ENCODE data around the gene GOLIM4. TPM values are rescaled to one million over a fixed set of nuclear protein-coding genes. Genes with fewer than 3 reads are reported as not detected.

GOLIM4 gene
- total and polyA plus RNA-seq, 4 donors = 17.9 to 47.9 (median 32.7) TPM

- H3K4me3 ChIP-seq (ENCODE audit: low read depth in 1 of 3, low read length in 3 of 3) = no peak overlapping the region
- peaks cover 3 to 34% (median 18%) of the 10 kb centered on the region in 4 donors for H3K36me3 ChIP-seq (ENCODE audit: control insufficient read depth in 4 of 4, insufficient read depth in 3 of 4, low read depth in 1 of 4, low read length in 3 of 4)
- H3K9ac ChIP-seq (ENCODE audit: low read depth in 1 of 2, low read length in 2 of 2) = no peak overlapping the region
- no peaks in the 10 kb centered on the region for H3K27me3 ChIP-seq (ENCODE audit: control insufficient read depth in 4 of 4, insufficient read depth in 4 of 4, low read length in 3 of 4)
- DNase-seq (ENCODE audit: low spot score) = no peak
- H3K9me3 ChIP-seq (ENCODE audit: control insufficient read depth in 4 of 4, low read length in 3 of 4) = no peaks in the 10 kb centered on the region
- H3K27ac ChIP-seq (ENCODE audit: low read depth in 1 of 2, low read length in 2 of 2) = no peak overlapping the region
- H3K4me1 ChIP-seq (ENCODE audit: control insufficient read depth in 4 of 4, insufficient read depth in 4 of 4, low read length in 3 of 4) = peaks cover 0 to 3% (median 0%) of the 10 kb centered on the region in 4 donors
- peak; percentile 62 to 78 for TF ChIP-seq RAD21 (IDR thresholded peaks at IDR 0.05)
- TF ChIP-seq MAX (IDR thresholded peaks at IDR 0.05) = no peak
- TF ChIP-seq, protein P1, sequence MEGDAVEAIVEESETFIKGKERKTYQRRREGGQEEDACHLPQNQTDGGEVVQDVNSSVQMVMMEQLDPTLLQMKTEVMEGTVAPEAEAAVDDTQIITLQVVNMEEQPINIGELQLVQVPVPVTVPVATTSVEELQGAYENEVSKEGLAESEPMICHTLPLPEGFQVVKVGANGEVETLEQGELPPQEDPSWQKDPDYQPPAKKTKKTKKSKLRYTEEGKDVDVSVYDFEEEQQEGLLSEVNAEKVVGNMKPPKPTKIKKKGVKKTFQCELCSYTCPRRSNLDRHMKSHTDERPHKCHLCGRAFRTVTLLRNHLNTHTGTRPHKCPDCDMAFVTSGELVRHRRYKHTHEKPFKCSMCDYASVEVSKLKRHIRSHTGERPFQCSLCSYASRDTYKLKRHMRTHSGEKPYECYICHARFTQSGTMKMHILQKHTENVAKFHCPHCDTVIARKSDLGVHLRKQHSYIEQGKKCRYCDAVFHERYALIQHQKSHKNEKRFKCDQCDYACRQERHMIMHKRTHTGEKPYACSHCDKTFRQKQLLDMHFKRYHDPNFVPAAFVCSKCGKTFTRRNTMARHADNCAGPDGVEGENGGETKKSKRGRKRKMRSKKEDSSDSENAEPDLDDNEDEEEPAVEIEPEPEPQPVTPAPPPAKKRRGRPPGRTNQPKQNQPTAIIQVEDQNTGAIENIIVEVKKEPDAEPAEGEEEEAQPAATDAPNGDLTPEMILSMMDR (IDR thresholded peaks at IDR 0.05; ENCODE audit: low read depth, low read length, missing input control) = peak; percentile 21
- 91% methylated on average over 6 of the region's 6 CpGs for WGBS
Measured at GRCh38 chr3:168040607-168041208, 55.0 kb downstream of the GOLIM4 start.

DNA sequence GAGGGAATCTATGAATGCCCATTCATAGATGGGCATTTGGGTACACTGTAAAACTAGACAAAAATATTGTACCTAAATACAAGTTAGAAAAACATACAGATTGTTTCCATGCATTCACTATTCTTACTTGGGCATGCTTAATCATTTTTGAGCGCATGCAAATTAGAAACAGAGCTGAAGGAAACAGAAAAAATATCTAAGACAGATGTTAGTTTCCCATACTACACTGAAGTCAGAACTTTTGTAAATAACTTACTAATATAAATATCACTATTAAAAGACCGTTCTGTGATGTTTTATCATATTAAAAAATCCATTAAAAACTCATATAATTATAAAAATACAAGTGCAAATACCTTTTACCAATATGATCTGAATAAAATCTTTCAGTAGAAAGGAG, 58.7 kb downstream of the GOLIM4 start:
- Histone ChIP-seq H3K4me3 (ENCODE audit: low read depth in 1 of 3, low read length in 3 of 3) (no peak overlapping the region), H3K4me1 (ENCODE audit: control insufficient read depth in 4 of 4, insufficient read depth in 4 of 4, low read length in 3 of 4) (no peaks in the 10 kb centered on the region), H3K36me3 (ENCODE audit: control insufficient read depth in 4 of 4, insufficient read depth in 3 of 4, low read depth in 1 of 4, low read length in 3 of 4) (peaks cover 3 to 29% (median 20%) of the 10 kb centered on the region in 4 donors), H3K27ac (ENCODE audit: low read depth in 1 of 2, low read length in 2 of 2) (no peak overlapping the region), H3K27me3 (ENCODE audit: control insufficient read depth in 4 of 4, insufficient read depth in 4 of 4, low read length in 3 of 4) (no peaks in the 10 kb centered on the region), H3K9ac (ENCODE audit: low read depth in 1 of 2, low read length in 2 of 2) (no peak overlapping the region), H3K9me3 (ENCODE audit: control insufficient read depth in 4 of 4, low read length in 3 of 4) (no peaks in the 10 kb centered on the region)
- no peak for TF ChIP-seq HNF4A (conservative IDR thresholded peaks at IDR 0.05)
- no peak for TF ChIP-seq SP1 (IDR thresholded peaks at IDR 0.05)
- TF ChIP-seq ATF3 (IDR thresholded peaks at IDR 0.05) = no peak
- no peak for TF ChIP-seq EGR1 (IDR thresholded peaks at IDR 0.05; ENCODE audit: low read depth in 2 of 2)
- TF ChIP-seq FOXA2 (IDR thresholded peaks at IDR 0.05) = no peak
- no peak for TF ChIP-seq YY1 (IDR thresholded peaks at IDR 0.05)
- no peak for TF ChIP-seq MAX (IDR thresholded peaks at IDR 0.05)
- TF ChIP-seq, protein P1 (IDR thresholded peaks at IDR 0.05; ENCODE audit: low read depth, low read length, missing input control) = no peak
- TF ChIP-seq NR2F2 (IDR thresholded peaks at IDR 0.05) = no peak
- TF ChIP-seq RAD21 (IDR thresholded peaks at IDR 0.05) = no peak
- TF ChIP-seq JUND (IDR thresholded peaks at IDR 0.05) = no peak
- no peak for TF ChIP-seq FOXA1 (IDR thresholded peaks at IDR 0.05)
- TF ChIP-seq ZBTB33 (IDR thresholded peaks at IDR 0.05) = no peak
- no peak for TF ChIP-seq RXRA (IDR thresholded peaks at IDR 0.05)
- TF ChIP-seq TAF1 (conservative IDR thresholded peaks at IDR 0.05) = no peak
- no peak for DNase-seq (ENCODE audit: low spot score)
- 94% methylated on average over 2 of the region's 2 CpGs for WGBS

Measured in liver (tissue), 9 donors.